Activated CD4-positive, alpha-beta T cell treated with anti-CD3 and anti-CD28 coated beads, Interleukin-2, amount 10 ng/mL, durations not matched to agents 24 days and 14 days (primary cell): ENCODE measurements around the gene ACTR5. TPM values are rescaled to one million over a fixed set of nuclear protein-coding genes. Genes with fewer than 3 reads are reported as not detected.

Experiments used
- DNase-seq: peaks from one replicate; pipeline ENCODE4 v3.0.0; 2022
- H3K27ac Mint-ChIP-seq: one replicate; pipeline ENCODE4 v1.8.0; 2022; ENCODE audit warnings: mild to moderate bottlenecking, mixed read lengths
- H3K27me3 Mint-ChIP-seq: one replicate; pipeline ENCODE4 v1.8.0; 2022; ENCODE audit warnings: mixed read lengths
- H3K36me3 Mint-ChIP-seq: one replicate; pipeline ENCODE4 v1.8.0; 2022; ENCODE audit warnings: low read depth, mild to moderate bottlenecking, mixed read lengths
- H3K4me1 Mint-ChIP-seq: one replicate; pipeline ENCODE4 v1.8.0; 2021; ENCODE audit warnings: mixed read lengths
- H3K4me3 Mint-ChIP-seq: one replicate; pipeline ENCODE4 v1.8.0; 2022; ENCODE audit warnings: mild to moderate bottlenecking, moderate library complexity, mixed read lengths
- H3K9me3 Mint-ChIP-seq: one replicate; pipeline ENCODE4 v1.8.0; 2021; ENCODE audit warnings: mixed read lengths
- intact Hi-C: fragments of 100-400 bp; cut with micrococcal nuclease; formaldehyde crosslinking; loops from one replicate; pipeline ENCODE4 v1.15.1; 2023
- total RNA-seq: library from RNA; stranded (reverse); gene quantifications from 2 replicates; pipeline ENCODE4 v1.2.3, GENCODE V29; 2022

The ACTR5 gene
- total RNA-seq, 1 donor from 2014 or later: 15.2 TPM

DNA sequence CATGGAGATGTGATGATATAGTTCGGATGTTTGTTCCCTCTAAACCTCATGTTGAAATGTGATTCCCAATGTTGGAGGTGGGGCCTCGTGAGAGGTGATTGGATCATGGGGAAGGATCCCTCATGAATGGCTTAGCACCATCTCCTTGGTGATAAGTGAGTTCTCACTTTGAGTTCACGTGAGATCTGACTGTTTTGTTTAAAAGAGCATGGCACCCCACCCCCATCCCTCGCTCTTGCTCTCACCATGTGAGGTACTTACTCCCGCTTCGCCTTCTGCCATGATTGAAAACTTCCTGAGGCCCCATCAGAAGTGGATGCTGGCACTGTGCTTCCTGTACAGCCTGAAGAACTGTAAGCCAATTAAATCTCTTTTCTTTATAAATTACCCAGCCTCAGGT is 13.1 kb upstream of the ACTR5 start:
- DNase-seq: no peak
- intact Hi-C loops: no loop called here
- H3K4me3 Mint-ChIP-seq: no peak overlapping the region
- peaks cover 12% of the 10 kb centered on the region for H3K4me1 Mint-ChIP-seq
- H3K27ac Mint-ChIP-seq: no peak overlapping the region
- H3K9me3 Mint-ChIP-seq: peaks cover under 1% of the 10 kb centered on the region
- peaks cover 78% of the 10 kb centered on the region for H3K27me3 Mint-ChIP-seq
- H3K36me3 Mint-ChIP-seq: no peaks in the 10 kb centered on the region

DNA sequence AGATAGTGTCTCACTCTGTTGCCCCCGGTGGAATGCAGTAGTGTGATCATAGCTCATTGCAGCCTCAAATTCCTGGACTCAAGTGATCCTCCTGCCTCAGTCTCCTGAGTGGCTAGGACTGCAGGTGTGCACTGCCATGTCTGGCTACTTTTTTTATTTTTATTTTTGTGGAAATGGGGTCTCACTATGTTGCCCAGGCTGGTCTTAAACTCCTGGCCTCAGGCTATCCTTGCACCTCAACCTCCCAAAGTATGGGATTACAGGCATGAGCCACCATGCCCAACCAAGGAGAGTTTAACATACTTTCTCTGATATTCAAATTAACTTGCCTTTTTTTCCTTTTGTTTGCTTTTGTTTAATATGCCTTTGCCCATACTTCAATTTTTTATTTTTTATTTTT is 10.4 kb upstream of the ACTR5 start:
- H3K27me3 Mint-ChIP-seq: peaks cover 80% of the 10 kb centered on the region
- no peak overlapping the region for H3K4me3 Mint-ChIP-seq
- H3K36me3 Mint-ChIP-seq: no peaks in the 10 kb centered on the region
- no peaks in the 10 kb centered on the region for H3K9me3 Mint-ChIP-seq
- DNase-seq: no peak
- no peaks in the 10 kb centered on the region for H3K4me1 Mint-ChIP-seq
- H3K27ac Mint-ChIP-seq: no peak overlapping the region
- intact Hi-C loops: no loop called here

DNA sequence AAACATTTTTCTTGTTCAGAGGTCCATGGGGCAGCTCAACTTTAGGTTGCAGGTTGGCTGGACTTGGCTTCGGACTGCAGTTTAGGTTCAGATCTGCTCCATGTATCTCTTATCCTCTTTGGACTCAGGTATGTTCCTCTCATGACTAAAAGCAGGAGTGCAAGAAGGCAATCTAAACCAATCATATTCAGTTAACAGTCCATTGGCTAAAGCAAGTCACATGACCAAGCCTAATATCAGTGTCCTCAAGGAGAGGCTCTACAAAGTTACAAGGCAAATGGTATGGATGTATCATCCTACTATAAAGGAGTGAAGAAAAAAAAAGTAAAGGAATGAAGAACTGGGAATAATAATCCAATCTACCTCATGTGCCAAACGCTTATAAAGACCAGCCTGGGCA is 2.5 kb upstream of the ACTR5 start:
- peaks cover 6% of the 10 kb centered on the region for H3K36me3 Mint-ChIP-seq
- H3K4me1 Mint-ChIP-seq: peaks cover 17% of the 10 kb centered on the region
- intact Hi-C loops: loop anchor here (5.0 kb wide), 2 partner anchors 127 to 147 kb away; no protein-coding TSS in a partner anchor

DNA sequence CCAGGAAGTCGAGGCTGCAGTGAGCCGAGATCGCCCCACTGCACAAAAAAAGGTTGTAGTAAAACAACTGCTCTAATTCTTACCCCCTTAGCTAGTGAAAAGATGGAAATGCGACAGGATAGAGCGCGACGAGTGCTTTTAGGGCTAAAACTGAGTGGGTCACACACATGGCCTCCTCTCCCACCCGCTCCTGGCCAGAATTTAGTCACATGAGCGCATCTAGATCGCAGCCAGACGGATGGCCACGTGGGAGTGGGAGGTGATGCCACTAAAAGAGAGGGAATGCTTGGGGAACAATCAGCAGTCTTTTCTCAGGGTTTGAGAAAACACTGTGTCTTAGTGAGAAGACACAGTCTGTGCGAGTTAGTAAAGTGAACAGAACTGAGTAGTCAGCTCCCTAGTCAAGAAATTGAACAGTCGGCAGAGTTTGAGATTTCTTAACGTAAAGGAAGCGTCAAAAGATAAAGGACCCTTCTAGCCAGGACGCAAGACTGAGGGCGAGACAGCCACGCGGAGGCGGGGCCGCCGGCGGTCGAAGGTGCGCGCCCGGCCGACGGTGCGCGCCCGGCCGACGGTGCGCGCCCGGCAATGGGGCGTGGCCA is 664 bp upstream of the ACTR5 start:
- no peak for DNase-seq
- peak overlapping the region; percentile 91 for H3K4me3 Mint-ChIP-seq
- peaks cover 21% of the 10 kb centered on the region for H3K4me1 Mint-ChIP-seq
- no peaks in the 10 kb centered on the region for H3K9me3 Mint-ChIP-seq
- H3K27ac Mint-ChIP-seq: peak overlapping the region; percentile 39
- peaks cover 11% of the 10 kb centered on the region for H3K27me3 Mint-ChIP-seq
- H3K36me3 Mint-ChIP-seq: peaks cover 15% of the 10 kb centered on the region
- intact Hi-C loops: loop anchor here (1.0 to 5.0 kb wide), 5 partner anchors 16 to 215 kb away; partner anchors contain the start of genes DHX35 and PPP1R16B

More for the DNA sequence above, 2.5 kb upstream of the ACTR5 start:
- no peak for DNase-seq
- Mint-ChIP-seq H3K9me3 (no peaks in the 10 kb centered on the region), H3K27ac (no peak overlapping the region), H3K4me3 (no peak overlapping the region), H3K27me3 (peaks cover 27% of the 10 kb centered on the region)

DNA sequence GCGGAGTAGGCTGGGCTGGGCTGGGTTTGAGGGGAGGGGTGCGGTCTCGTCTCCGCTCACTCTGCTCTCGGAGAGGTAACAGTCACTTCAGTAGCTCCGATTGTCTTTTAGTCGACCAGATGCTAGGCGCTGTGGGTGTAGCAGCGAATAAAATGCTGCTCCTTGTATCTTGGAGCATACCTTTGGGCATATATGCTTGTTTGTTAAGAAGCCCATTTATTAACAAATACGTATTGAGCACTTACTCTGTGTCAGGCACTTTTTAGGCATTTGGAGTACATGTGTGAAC is 545 bp downstream of the ACTR5 start:
- no peak for DNase-seq

DNA sequence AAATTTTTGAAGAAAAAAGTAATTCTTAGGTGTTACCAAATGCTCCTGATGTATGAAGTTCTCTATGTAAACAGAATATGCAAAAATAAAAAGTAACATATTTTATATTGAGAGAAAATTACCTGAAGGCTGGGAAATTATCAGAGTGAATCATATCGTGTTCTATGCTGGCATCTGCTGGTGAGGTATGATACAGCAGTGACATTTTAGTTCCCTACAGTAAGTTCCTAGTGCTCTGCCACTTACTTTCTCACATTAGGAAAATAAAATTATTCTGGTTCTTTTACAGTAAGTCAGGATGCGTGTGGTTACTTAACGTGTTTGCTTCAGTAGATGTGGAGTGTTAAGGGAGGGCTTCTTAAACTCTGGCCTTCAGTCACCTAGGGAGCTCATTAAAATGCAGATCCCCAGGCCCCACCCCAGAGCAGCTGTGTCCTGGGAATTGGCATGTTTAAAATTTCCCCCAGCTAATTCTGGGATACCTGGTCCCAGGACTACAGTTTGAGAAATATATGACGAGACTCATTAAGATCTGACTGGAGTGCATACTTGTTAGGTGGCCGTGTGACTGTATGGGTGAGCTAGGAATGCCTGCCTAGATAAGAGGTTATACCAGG is 3.2 kb downstream of the ACTR5 start:
- intact Hi-C loops: loop anchor here (1.0 kb wide), 1 partner anchor 105 kb away; no protein-coding TSS in a partner anchor
- peaks cover 3% of the 10 kb centered on the region for H3K27me3 Mint-ChIP-seq
- no peaks in the 10 kb centered on the region for H3K9me3 Mint-ChIP-seq
- H3K4me3 Mint-ChIP-seq: no peak overlapping the region
- H3K27ac Mint-ChIP-seq: no peak overlapping the region
- H3K36me3 Mint-ChIP-seq: peaks cover 38% of the 10 kb centered on the region
- DNase-seq: peak; percentile 79
- H3K4me1 Mint-ChIP-seq: peaks cover 26% of the 10 kb centered on the region

More for the DNA sequence above, 545 bp downstream of the ACTR5 start:
- H3K27me3 Mint-ChIP-seq: peaks cover 3% of the 10 kb centered on the region
- H3K9me3 Mint-ChIP-seq: no peaks in the 10 kb centered on the region
- intact Hi-C loops: loop anchor here (1.0 to 5.0 kb wide), 5 partner anchors 18 to 213 kb away; partner anchors contain the start of genes DHX35 and PPP1R16B
- peak overlapping the region; percentile 81 for H3K27ac Mint-ChIP-seq
- H3K4me3 Mint-ChIP-seq: peak overlapping the region; percentile 91
- peaks cover 20% of the 10 kb centered on the region for H3K36me3 Mint-ChIP-seq
- H3K4me1 Mint-ChIP-seq: peaks cover 21% of the 10 kb centered on the region

DNA sequence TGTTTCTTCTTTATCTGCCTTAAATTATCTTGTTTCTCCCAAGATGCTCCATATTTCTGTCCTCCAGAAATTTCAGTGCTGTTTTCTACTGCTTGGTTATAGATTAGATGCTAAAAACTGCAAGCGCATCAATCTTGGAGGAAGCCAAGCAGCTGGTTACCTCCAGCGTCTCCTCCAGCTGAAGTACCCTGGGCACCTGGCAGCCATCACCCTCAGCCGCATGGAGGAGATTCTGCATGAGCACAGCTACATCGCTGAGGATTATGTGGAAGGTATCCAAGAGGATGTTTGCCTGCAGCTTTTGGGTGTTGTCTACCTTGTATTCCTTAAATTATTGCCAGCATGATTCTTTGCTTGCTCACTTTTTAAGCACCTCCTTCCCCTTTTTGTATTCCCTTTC is 3.8 kb downstream of the ACTR5 start:
- peaks cover 26% of the 10 kb centered on the region for H3K4me1 Mint-ChIP-seq
- H3K36me3 Mint-ChIP-seq: peaks cover 39% of the 10 kb centered on the region
- intact Hi-C loops: no loop called here
- peaks cover 3% of the 10 kb centered on the region for H3K27me3 Mint-ChIP-seq
- no peak overlapping the region for H3K4me3 Mint-ChIP-seq
- H3K27ac Mint-ChIP-seq: no peak overlapping the region
- DNase-seq: no peak
- H3K9me3 Mint-ChIP-seq: no peaks in the 10 kb centered on the region

DNA sequence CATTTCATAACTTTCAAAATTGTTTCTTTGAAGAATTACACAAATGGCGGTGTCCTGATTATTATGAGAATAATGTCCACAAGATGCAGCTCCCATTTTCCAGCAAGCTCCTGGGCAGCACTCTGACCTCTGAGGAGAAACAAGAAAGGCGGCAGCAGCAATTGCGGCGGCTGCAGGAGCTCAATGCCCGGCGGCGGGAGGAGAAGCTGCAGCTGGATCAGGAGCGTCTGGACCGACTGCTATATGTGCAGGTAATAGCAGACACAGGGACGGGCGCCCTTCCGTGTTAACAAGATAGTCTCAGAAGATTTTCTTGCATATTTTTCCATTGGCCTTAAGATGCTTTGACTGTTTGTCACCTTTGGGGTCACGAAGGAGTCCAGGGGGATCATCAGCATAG is 6.7 kb downstream of the ACTR5 start:
- DNase-seq: no peak
- Mint-ChIP-seq H3K9me3 (no peaks in the 10 kb centered on the region), H3K36me3 (peaks cover 52% of the 10 kb centered on the region), H3K4me1 (peaks cover 13% of the 10 kb centered on the region), H3K27me3 (no peaks in the 10 kb centered on the region), H3K4me3 (no peak overlapping the region), H3K27ac (no peak overlapping the region)
- intact Hi-C loops: no loop called here

DNA sequence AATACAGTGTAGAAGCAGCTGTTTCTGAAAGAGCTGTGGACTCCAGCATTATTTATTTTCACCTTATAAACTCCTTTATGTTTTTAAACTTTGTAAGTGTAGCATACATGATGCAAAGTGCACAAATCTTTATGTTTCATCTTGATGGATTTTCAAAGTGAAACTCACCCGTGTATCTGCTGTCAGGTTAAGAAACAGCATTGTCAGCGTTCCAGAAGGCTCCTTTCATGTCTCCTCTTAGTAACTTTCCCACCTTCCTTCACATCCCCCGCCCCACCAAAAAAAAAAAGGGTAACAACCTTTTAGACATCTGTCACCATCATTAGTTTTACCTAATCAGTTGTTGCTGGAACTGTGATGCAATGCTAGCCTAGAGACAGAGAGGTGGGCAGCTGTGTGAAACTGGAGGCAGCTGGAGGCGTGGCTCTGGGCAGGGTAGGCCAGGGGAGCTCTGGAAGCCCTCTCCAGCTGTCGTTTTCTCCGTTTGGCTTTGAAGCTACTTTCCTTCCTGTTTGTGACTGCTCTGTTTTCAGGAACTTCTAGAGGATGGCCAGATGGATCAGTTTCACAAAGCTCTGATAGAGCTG is 7.2 kb downstream of the ACTR5 start:
- H3K4me3 Mint-ChIP-seq: no peak overlapping the region
- H3K27ac Mint-ChIP-seq: no peak overlapping the region
- H3K9me3 Mint-ChIP-seq: no peaks in the 10 kb centered on the region
- no peaks in the 10 kb centered on the region for H3K27me3 Mint-ChIP-seq
- H3K36me3 Mint-ChIP-seq: peaks cover 53% of the 10 kb centered on the region
- H3K4me1 Mint-ChIP-seq: peaks cover 9% of the 10 kb centered on the region
- intact Hi-C loops: no loop called here
- DNase-seq: no peak

DNA sequence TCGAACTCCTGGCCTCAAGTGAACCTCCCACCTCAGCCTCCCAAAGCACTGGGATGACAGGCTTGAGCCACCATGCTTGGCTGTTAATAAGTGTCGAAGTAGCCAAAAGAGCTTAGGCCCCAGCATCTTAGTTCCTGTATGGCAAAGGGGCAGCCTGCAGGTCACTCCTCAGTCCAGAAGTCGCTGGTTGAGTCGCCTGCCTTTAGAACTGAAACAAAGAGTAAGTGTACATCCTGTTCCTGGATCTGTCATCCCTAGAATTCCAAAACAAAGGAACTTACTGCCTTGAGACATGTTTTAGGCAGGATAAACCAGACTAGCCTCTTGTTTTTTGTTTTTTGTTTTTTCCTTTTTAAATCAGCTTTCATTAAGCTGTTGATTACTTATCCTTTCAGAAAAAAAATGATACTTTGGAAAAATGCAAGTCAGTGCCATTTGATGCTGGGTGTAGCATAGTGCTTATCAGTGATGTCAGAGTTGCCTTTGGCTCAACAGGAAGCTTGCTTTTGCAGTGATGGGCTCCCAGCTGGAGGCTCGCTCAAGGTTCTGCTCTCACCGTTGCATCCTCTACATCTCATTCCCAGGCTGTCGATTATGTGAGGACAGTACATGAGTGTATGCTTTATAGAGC is 9.0 kb downstream of the ACTR5 start:
- Mint-ChIP-seq H3K4me3 (no peak overlapping the region), H3K36me3 (peaks cover 63% of the 10 kb centered on the region), H3K27me3 (no peaks in the 10 kb centered on the region)

DNA sequence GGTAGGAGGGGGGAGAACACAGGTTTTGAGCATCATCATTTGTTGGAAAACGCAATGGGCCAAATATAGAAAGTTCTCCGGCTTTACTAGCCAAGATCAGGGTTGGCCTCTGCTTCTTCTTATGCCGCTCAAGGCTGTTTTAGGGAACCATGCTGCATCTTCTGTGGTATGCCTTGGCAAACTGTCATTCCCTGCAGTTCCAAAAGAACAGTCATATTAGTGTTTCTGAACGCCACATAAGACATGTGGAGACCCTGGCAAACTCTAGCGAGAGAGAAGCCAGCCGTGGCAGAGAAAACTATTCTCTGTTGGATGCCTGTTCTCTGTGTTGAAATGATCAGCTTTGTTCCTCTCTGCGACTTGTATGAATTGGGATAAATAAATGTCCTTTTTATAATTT is 10.8 kb downstream of the ACTR5 start:
- Mint-ChIP-seq H3K27ac (no peak overlapping the region), H3K36me3 (peaks cover 68% of the 10 kb centered on the region), H3K4me3 (no peak overlapping the region), H3K4me1 (peaks cover 18% of the 10 kb centered on the region), H3K27me3 (no peaks in the 10 kb centered on the region), H3K9me3 (no peaks in the 10 kb centered on the region)
- intact Hi-C loops: no loop called here
- DNase-seq: no peak

More for the DNA sequence above, 9.0 kb downstream of the ACTR5 start:
- no peaks in the 10 kb centered on the region for H3K9me3 Mint-ChIP-seq
- DNase-seq: no peak
- intact Hi-C loops: no loop called here
- H3K4me1 Mint-ChIP-seq: peaks cover 7% of the 10 kb centered on the region
- H3K27ac Mint-ChIP-seq: no peak overlapping the region

DNA sequence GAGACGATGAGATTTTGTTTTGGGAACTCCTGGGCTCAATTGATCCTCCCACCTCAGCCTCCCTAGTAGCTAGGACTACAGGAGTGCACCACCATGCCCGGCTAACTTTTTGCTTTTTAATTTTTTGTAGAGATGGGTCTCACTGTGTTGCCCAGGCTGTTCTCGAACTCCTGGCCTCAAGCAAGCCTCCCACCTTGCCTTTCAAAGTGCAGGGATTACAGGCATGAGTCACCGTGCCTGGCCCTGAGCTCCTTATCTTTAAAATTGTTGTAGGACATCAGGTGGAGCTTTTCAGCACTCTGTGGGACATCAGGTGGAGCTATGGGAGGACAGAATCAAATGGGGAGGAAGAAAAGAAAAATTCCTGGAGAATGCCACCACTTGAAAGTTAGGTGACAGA is 12.7 kb downstream of the ACTR5 start:
- Mint-ChIP-seq H3K4me3 (no peak overlapping the region), H3K9me3 (no peaks in the 10 kb centered on the region), H3K27me3 (no peaks in the 10 kb centered on the region), H3K27ac (no peak overlapping the region), H3K36me3 (peaks cover 66% of the 10 kb centered on the region), H3K4me1 (peaks cover 24% of the 10 kb centered on the region)
- no peak for DNase-seq
- intact Hi-C loops: no loop called here

DNA sequence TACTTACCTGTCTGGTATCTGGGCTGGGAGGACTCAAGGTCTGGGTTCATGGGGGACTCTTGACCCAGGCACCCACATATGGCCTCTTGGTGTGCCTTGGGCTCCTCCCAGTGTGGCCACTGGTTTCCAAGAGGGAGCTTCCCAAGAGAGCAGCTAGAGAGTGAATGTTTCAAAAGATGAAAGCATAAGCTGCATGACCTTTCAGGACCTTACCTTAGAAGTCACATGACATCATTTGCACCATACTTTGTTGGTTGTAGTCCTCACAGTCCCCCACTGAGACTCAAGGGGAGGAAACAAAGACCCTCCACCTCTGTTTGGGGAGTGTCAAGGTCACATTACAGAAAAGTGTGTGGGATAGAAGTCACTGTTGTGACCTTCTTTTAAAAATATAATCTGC is 13.9 kb downstream of the ACTR5 start:
- intact Hi-C loops: no loop called here
- Mint-ChIP-seq H3K4me1 (peaks cover 24% of the 10 kb centered on the region), H3K36me3 (peaks cover 69% of the 10 kb centered on the region), H3K4me3 (no peak overlapping the region), H3K9me3 (no peaks in the 10 kb centered on the region), H3K27ac (no peak overlapping the region), H3K27me3 (no peaks in the 10 kb centered on the region)
- DNase-seq: no peak

DNA sequence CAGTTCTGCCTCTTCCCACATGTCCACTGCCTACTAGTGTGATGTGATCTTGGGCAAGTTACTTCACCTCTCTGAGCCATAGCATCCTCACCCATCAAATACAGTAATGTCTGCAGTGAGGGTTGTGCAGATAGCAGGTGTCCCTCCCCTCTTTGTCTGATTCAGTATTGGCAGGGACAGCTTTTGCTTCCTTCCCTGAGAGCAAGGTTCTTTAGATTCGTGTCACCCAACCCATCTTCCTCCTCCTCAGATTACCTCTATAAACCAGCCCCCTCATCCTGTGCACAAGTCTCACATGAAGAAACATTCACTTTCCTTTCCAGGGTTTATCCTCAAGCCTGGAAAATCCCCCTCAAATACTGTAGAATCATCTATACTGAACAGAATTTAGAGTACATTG is 15.4 kb downstream of the ACTR5 start:
- Mint-ChIP-seq H3K4me1 (peaks cover 24% of the 10 kb centered on the region), H3K9me3 (no peaks in the 10 kb centered on the region), H3K27ac (peak overlapping the region; percentile 39), H3K36me3 (peaks cover 71% of the 10 kb centered on the region), H3K4me3 (no peak overlapping the region), H3K27me3 (no peaks in the 10 kb centered on the region)
- intact Hi-C loops: loop anchor here (1.0 kb wide), 1 partner anchor 131 kb away; no protein-coding TSS in a partner anchor
- no peak for DNase-seq
